IMR-90 (cell line): ENCODE data around the gene SHISA8.

ENCODE experiments used
- BHLHE40 ChIP-seq: fragments of 150-350 bp; IDR thresholded peaks from 2 replicates; pipeline ENCODE4 v1.6.1; 2016; ENCODE audit warnings: mild to moderate bottlenecking, low read depth, low read length
- CEBPB ChIP-seq: IDR thresholded peaks from 2 replicates; pipeline ENCODE4 v1.6.1; 2012; ENCODE audit warnings: low read depth, low read length, improper control_type of control experiment
- FOS ChIP-seq: fragments of 150-350 bp; IDR thresholded peaks from 2 replicates; pipeline ENCODE4 v1.6.1; 2016; ENCODE audit warnings: low read depth, low read length
- MAFK ChIP-seq: IDR thresholded peaks from 2 replicates; pipeline ENCODE4 v1.6.1; 2012; ENCODE audit warnings: low read depth, low read length, improper control_type of control experiment
- MXI1 ChIP-seq: IDR thresholded peaks from 2 replicates; pipeline ENCODE4 v1.6.1; 2012; ENCODE audit warnings: low read depth, mild to moderate bottlenecking, low read length, moderate library complexity, borderline replicate concordance
- POLR2A ChIP-seq: IDR thresholded peaks from 2 replicates; pipeline ENCODE4 v1.6.1; 2012; ENCODE audit warnings: mild to moderate bottlenecking, low read depth, low read length
- RCOR1 ChIP-seq: IDR thresholded peaks from 2 replicates; pipeline ENCODE4 v1.6.1; 2012; ENCODE audit warnings: mild to moderate bottlenecking, low read length, improper control_type of control experiment; ENCODE audit not compliant: insufficient replicate concordance
- RFX5 ChIP-seq: IDR thresholded peaks from 2 replicates; pipeline ENCODE4 v1.8.0; 2012; ENCODE audit warnings: low read depth, mild to moderate bottlenecking, low read length, moderate library complexity
- SMC3 ChIP-seq: fragments of 150-350 bp; IDR thresholded peaks from 2 replicates; pipeline ENCODE4 v1.6.1; 2016; ENCODE audit warnings: low read depth, mild to moderate bottlenecking, antibody characterized with exemption, low read length, moderate library complexity
- TF ChIP-seq, protein P1 (sequence below): conservative IDR thresholded peaks from 2 replicates; pipeline ENCODE4 v1.5.1; 2012; ENCODE audit warnings: mild to moderate bottlenecking, low read depth, low read length, improper control_type of control experiment
- TF ChIP-seq, protein P2 (sequence below): fragments of 150-350 bp; IDR thresholded peaks from 2 replicates; pipeline ENCODE4 v1.6.1; 2016; ENCODE audit warnings: low read depth, mild to moderate bottlenecking, low read length, moderate library complexity, borderline replicate concordance

DNA sequence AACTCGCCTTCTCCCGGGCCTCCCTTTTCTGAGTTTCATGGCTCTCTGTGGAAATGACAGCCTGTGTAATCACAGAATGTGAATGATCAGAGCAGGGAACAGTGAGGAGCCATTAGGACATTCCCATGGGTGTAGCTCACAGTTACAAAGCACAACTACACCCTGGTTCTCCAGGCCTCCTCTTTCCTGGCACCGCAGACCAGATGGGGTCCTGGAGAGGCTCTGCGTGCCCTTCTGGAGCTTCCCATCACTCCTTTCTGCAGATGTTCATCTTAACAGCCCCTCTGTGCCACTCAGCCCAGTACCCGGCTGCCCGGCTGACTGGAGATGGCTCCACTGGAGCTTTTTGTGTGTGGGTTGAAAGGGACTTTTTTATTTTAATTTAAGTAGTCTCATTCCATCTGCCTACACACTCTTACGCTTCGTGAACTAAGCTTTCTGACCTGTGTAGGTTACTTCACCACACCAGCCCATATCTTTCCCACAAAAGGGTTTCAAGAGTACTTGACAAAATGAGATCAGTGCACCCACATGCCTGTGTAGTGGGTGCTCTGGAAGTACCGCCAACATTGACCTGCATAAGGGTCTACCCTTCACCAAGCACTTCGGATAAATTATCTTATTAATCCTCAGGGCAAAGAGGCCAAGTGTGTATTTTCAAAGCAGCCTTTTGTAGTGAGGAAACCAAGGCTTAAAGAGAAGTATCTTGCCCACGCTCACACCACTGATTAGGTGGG, 52.2 kb downstream of the SHISA8 start:
- TF ChIP-seq MAFK: no peak
- TF ChIP-seq, protein P1, sequence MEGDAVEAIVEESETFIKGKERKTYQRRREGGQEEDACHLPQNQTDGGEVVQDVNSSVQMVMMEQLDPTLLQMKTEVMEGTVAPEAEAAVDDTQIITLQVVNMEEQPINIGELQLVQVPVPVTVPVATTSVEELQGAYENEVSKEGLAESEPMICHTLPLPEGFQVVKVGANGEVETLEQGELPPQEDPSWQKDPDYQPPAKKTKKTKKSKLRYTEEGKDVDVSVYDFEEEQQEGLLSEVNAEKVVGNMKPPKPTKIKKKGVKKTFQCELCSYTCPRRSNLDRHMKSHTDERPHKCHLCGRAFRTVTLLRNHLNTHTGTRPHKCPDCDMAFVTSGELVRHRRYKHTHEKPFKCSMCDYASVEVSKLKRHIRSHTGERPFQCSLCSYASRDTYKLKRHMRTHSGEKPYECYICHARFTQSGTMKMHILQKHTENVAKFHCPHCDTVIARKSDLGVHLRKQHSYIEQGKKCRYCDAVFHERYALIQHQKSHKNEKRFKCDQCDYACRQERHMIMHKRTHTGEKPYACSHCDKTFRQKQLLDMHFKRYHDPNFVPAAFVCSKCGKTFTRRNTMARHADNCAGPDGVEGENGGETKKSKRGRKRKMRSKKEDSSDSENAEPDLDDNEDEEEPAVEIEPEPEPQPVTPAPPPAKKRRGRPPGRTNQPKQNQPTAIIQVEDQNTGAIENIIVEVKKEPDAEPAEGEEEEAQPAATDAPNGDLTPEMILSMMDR: no peak
- TF ChIP-seq POLR2A: no peak
- TF ChIP-seq FOS: no peak
- TF ChIP-seq MXI1: no peak
- no peak for TF ChIP-seq SMC3
- TF ChIP-seq, protein P2, sequence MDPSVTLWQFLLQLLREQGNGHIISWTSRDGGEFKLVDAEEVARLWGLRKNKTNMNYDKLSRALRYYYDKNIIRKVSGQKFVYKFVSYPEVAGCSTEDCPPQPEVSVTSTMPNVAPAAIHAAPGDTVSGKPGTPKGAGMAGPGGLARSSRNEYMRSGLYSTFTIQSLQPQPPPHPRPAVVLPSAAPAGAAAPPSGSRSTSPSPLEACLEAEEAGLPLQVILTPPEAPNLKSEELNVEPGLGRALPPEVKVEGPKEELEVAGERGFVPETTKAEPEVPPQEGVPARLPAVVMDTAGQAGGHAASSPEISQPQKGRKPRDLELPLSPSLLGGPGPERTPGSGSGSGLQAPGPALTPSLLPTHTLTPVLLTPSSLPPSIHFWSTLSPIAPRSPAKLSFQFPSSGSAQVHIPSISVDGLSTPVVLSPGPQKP: no peak
- no peak for TF ChIP-seq CEBPB
- no peak for TF ChIP-seq BHLHE40
- TF ChIP-seq RCOR1: no peak
- no peak for TF ChIP-seq RFX5
